Endothelial cell of umbilical vein (primary cell): Measurements from ENCODE around the gene RBFOX1. TPM values are rescaled to one million over a fixed set of nuclear protein-coding genes. Genes with fewer than 3 reads are reported as not detected.

Experiments used
- BruUV-seq: library from RNA; stranded (reverse); fragments of 400-500 nt; replicated peaks from 2 replicates; lab custom pipeline; 2021; lab: Mats Ljungman, UMichigan
- CTCF ChIA-PET: fragments of 300-600, 350-600 bp; sonication (Branson Sonifier 250); formaldehyde crosslinking; loops from one replicate; lab custom pipeline; 2021; ENCODE audit warnings: antibody characterized with exemption, inconsistent platforms; lab: Charles Lee
- POLR2A ChIA-PET: fragments of 300-600, 350-600 bp; sonication (Branson Sonifier 250); formaldehyde crosslinking; loops from one replicate; lab custom pipeline; 2021; ENCODE audit warnings: antibody characterized with exemption, inconsistent platforms; lab: Charles Lee
- DNase-seq: peaks from one replicate; pipeline ENCODE4 v3.0.0-alpha.2; 2011; ENCODE audit warnings: low read depth, low spot score
- FAIRE-seq: peaks from 2 replicates; lab custom pipeline; 2011; peaks lifted over from hg19 to GRCh38; lab: Jason Lieb, UNC
- H2AFZ ChIP-seq: 2 replicates; pipeline ENCODE4 v1.6.0; 2012; ENCODE audit warnings: low read depth, low read length, control low read depth, inconsistent platforms
- H3K27ac ChIP-seq: 2 replicates; pipeline ENCODE4 v1.5.1; 2011; ENCODE audit warnings: low read depth, mild to moderate bottlenecking, control low read depth, low read length, moderate library complexity; ENCODE audit not compliant: insufficient read depth
- H3K27me3 ChIP-seq, 2 experiments: 2 replicates each; pipeline versions ENCODE4 v1.6.0 to v1.6.1; 2011; ENCODE audit warnings: low read length in 2 of 2, mixed read lengths in 1 of 2; ENCODE audit not compliant: control insufficient read depth in 2 of 2, insufficient read depth in 2 of 2
- H3K36me3 ChIP-seq, 2 experiments: 2 replicates in 1 of 2; 3 replicates in 1 of 2; pipeline ENCODE4 v1.5.1; 2011; ENCODE audit warnings: low read length in 2 of 2, mild to moderate bottlenecking in 1 of 2, moderate library complexity in 1 of 2; ENCODE audit not compliant: control insufficient read depth in 2 of 2, insufficient read depth in 2 of 2; ENCODE audit errors: extremely low read depth in 1 of 2
- H3K4me1 ChIP-seq: 3 replicates; pipeline ENCODE4 v1.5.1; 2011; ENCODE audit warnings: mild to moderate bottlenecking, low read length; ENCODE audit not compliant: control insufficient read depth, insufficient read depth; ENCODE audit errors: extremely low read depth
- H3K4me2 ChIP-seq: 2 replicates; pipeline ENCODE4 v1.6.1; 2011; ENCODE audit warnings: low read length, control low read depth, mixed read lengths; ENCODE audit not compliant: insufficient read depth
- H3K4me3 ChIP-seq, 3 experiments: fragments of 200-600 bp in 1 of 3; sonication (generic), shearing (Covaris generic) in 1 of 3; replicated peaks in 1 of 3; 2 replicates each; pipeline ENCODE4 v1.5.1; 2011 to 2016; ENCODE audit warnings: control low read depth in 3 of 3, low read length in 3 of 3, mild to moderate bottlenecking in 2 of 3, inconsistent platforms in 1 of 3, low read depth in 1 of 3, moderate library complexity in 1 of 3; ENCODE audit not compliant: insufficient read depth in 1 of 3
- H3K79me2 ChIP-seq: 2 replicates; pipeline ENCODE4 v1.6.0; 2012; ENCODE audit warnings: low read length, inconsistent platforms; ENCODE audit not compliant: control insufficient read depth, insufficient read depth
- H3K9ac ChIP-seq: replicated peaks from 2 replicates; pipeline ENCODE3; 2011; ENCODE audit warnings: low read length, control low read depth; ENCODE audit not compliant: insufficient read depth; ENCODE audit errors: extremely low read depth
- H3K9me1 ChIP-seq: replicated peaks from 3 replicates; pipeline ENCODE4 v1.6.0; 2011; ENCODE audit warnings: mild to moderate bottlenecking, low read length; ENCODE audit not compliant: control insufficient read depth, insufficient read depth; ENCODE audit errors: extremely low read depth
- H3K9me3 ChIP-seq: replicated peaks from 2 replicates; pipeline ENCODE4 v1.5.1; 2012; ENCODE audit warnings: low read length, inconsistent platforms; ENCODE audit not compliant: control insufficient read depth, insufficient read depth
- H4K20me1 ChIP-seq: replicated peaks from 2 replicates; pipeline ENCODE3; 2011; ENCODE audit warnings: mild to moderate bottlenecking, low read length; ENCODE audit not compliant: control insufficient read depth, insufficient read depth; ENCODE audit errors: extremely low read depth
- EZH2 ChIP-seq: IDR thresholded peaks from 2 replicates; pipeline ENCODE4 v1.6.1; 2012; ENCODE audit warnings: borderline replicate concordance, low read depth, mild to moderate bottlenecking, moderate library complexity, low read length, inconsistent platforms; ENCODE audit not compliant: severe bottlenecking
- FOS ChIP-seq: IDR thresholded peaks from 2 replicates; pipeline ENCODE4 v1.6.1; 2011; ENCODE audit warnings: mild to moderate bottlenecking, low read length, moderate library complexity, borderline replicate concordance; ENCODE audit not compliant: insufficient read depth
- GATA2 ChIP-seq: IDR thresholded peaks from 2 replicates; pipeline ENCODE4 v1.7.0; 2011; ENCODE audit warnings: low read depth, mild to moderate bottlenecking, moderate library complexity, mixed read lengths, low read length; ENCODE audit not compliant: insufficient read length, insufficient read depth
- JUN ChIP-seq: IDR thresholded peaks from 2 replicates; pipeline ENCODE4 v1.6.1; 2011; ENCODE audit warnings: borderline replicate concordance, low read depth; ENCODE audit not compliant: insufficient read length, insufficient read depth
- MYC ChIP-seq: IDR thresholded peaks from one replicate; pipeline ENCODE4 v1.6.1; 2011; ENCODE audit warnings: mild to moderate bottlenecking, low read depth, low read length
- POLR2A ChIP-seq: IDR thresholded peaks from 2 replicates; pipeline ENCODE4 v1.6.1; 2012; ENCODE audit warnings: low read depth, mild to moderate bottlenecking, control low read depth, low read length
- POLR2AphosphoS5 ChIP-seq: IDR thresholded peaks from 2 replicates; pipeline ENCODE4 v1.6.1; 2012; ENCODE audit warnings: low read depth, mild to moderate bottlenecking, control low read depth, low read length, moderate library complexity; ENCODE audit not compliant: insufficient read depth
- dilution Hi-C: fragments of 300-500 bp; cut with MboI; formaldehyde crosslinking; loops from one replicate; pipeline ENCODE4 v1.15.0; 2019; ENCODE audit warnings: low sequenced_read_pairs; ENCODE audit not compliant: extremely low pct_ligation_motif_present
- intact Hi-C: fragments of 100-400 bp; cut with micrococcal nuclease; formaldehyde crosslinking; loops from one replicate; pipeline ENCODE4 v1.10.0; 2022
- polyA plus RNA-seq, 4 experiments: library from polyadenylated mRNA; depleted of rRNA in 3 of 4; stranded (reverse) in 3 of 4; unstranded in 1 of 4; fragments of >200 nt; gene quantifications; 2 replicates each; pipeline versions ENCODE4 v1.2.1 to v1.2.3, GENCODE V29; 2011 to 2012; ENCODE audit warnings: missing spikeins in 1 of 4
- total RNA-seq: library from RNA; stranded (reverse); gene quantifications from 2 replicates; pipeline ENCODE4 v1.2.3, GENCODE V29; 2021
- TF ChIP-seq, protein P1 (sequence below), 2 donors: IDR thresholded peaks; 1 replicate in 1 of 2; 2 replicates in 1 of 2; pipeline ENCODE4 v1.5.1; 2011; ENCODE audit warnings: low read length in 2 of 2, mild to moderate bottlenecking in 2 of 2, moderate library complexity in 2 of 2, control low read depth in 1 of 2, inconsistent platforms in 1 of 2, low read depth in 1 of 2; ENCODE audit not compliant: insufficient read depth in 1 of 2; ENCODE audit errors: extremely low read depth in 1 of 2
- TF ChIP-seq, protein P2 (sequence below): IDR thresholded peaks from 2 replicates; pipeline ENCODE4 v1.6.1; 2011; ENCODE audit not compliant: insufficient read depth, insufficient read length

The RBFOX1 gene
- total and polyA plus RNA-seq, 2 donors (not counting 3 experiments of a cell fraction or from before 2014, with no cell fraction given): not detected

DNA sequence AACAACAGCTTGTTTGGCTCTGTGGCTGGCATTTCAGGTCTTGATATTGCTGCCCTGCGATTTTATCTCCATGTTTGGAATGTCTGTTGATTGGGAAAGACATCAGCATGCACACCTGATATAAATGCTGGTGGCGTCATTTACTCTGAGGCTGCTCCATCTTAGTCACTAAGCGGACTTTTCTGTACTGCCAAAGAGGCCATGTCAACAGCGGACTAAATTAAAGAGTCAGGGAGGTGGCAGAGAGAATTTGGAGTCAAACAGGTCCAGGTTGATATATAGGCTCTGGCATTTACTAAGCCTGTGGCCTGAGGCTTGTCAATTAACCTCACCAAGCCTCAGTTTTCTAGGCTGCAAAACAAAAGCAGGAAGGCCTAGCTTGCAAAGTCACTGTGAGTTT is 6.2 kb downstream of the RBFOX1 start:
- no TSS peak for BruUV-seq
- Histone ChIP-seq H2AFZ (no peak overlapping the region), H3K9ac (no peak overlapping the region), H4K20me1 (no peaks in the 10 kb centered on the region), H3K27me3 (no peaks in the 10 kb centered on the region), H3K27ac (no peak overlapping the region), H3K9me3 (peaks cover 9% of the 10 kb centered on the region), H3K36me3 (no peaks in the 10 kb centered on the region), H3K4me2 (no peak overlapping the region), H3K4me1 (no peaks in the 10 kb centered on the region), H3K79me2 (no peaks in the 10 kb centered on the region), H3K4me3 (no peak overlapping the region), H3K9me1 (no peaks in the 10 kb centered on the region)
- CTCF ChIA-PET: no interaction called here
- intact Hi-C loops: no loop called here
- DNase-seq (no peak), FAIRE-seq (no peak)
- POLR2A ChIA-PET: no interaction called here
- dilution Hi-C loops: no loop called here
- no peak for TF ChIP-seq POLR2AphosphoS5
- TF ChIP-seq MYC: no peak
- TF ChIP-seq, protein P1, sequence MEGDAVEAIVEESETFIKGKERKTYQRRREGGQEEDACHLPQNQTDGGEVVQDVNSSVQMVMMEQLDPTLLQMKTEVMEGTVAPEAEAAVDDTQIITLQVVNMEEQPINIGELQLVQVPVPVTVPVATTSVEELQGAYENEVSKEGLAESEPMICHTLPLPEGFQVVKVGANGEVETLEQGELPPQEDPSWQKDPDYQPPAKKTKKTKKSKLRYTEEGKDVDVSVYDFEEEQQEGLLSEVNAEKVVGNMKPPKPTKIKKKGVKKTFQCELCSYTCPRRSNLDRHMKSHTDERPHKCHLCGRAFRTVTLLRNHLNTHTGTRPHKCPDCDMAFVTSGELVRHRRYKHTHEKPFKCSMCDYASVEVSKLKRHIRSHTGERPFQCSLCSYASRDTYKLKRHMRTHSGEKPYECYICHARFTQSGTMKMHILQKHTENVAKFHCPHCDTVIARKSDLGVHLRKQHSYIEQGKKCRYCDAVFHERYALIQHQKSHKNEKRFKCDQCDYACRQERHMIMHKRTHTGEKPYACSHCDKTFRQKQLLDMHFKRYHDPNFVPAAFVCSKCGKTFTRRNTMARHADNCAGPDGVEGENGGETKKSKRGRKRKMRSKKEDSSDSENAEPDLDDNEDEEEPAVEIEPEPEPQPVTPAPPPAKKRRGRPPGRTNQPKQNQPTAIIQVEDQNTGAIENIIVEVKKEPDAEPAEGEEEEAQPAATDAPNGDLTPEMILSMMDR (IDR thresholded peaks at IDR 0.05; ENCODE audit: extremely low read depth in 1 of 2, insufficient read depth in 1 of 2, low read depth in 1 of 2, low read length in 2 of 2): no peak
- no peak for TF ChIP-seq JUN
- TF ChIP-seq, protein P2, sequence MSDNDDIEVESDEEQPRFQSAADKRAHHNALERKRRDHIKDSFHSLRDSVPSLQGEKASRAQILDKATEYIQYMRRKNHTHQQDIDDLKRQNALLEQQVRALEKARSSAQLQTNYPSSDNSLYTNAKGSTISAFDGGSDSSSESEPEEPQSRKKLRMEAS: no peak
- no peak for TF ChIP-seq FOS
- TF ChIP-seq POLR2A: no peak
- no peak for TF ChIP-seq EZH2
- no peak for TF ChIP-seq GATA2
